HG03280 (cell line): Measurements from ENCODE around the gene PRKCI.
"Not testable (repeated sequence)": the region's sequence is repeated elsewhere in the genome, so short reads cannot be mapped to it uniquely, and the experiment has no call there.

Source experiments
- ATAC-seq: cut with Tn5 transposase; IDR thresholded peaks from one replicate; pipeline ENCODE4 v1.9.1; 2021; ENCODE audit warnings: mild to moderate bottlenecking, moderate library complexity; ENCODE audit not compliant: unreplicated experiment

The PRKCI gene

DNA sequence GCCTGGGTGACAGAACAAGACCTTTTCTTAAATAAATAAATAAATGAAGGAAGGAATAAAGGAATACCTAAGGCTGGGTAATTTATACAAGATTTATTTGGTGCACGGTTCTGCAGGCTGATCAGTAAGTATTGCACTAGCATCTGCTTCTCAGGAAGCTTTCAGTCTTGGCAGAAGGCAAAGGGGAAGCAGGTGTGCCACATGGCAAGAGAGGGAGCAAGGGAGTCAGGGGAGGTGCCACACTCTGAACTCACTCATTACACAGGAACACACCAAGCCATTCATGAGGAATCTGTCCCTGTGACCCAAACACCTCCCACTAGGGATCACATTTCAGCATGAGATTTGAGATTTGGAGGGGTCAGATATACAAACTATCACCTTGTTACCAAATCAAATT is 56.4 kb downstream of the PRKCI start:
- ATAC-seq, result no peak

DNA sequence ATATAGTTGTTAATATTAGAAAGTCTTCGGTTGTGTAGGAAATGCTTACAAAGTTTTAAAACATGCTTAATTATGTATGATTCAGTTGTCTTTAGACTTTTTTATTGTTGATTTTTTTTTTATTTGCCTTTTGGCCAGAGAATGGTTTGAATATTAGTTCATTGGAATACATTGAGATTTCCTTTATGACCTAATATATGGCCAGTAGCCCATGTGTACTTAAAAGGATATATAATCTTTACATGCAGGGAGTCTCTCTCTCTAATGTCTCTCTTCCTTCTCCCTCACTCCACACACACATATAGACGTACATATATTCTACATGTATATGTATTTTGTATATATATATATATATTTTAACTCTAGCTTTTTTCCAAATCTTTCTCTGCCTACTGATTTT is 68.0 kb downstream of the PRKCI start:
- no peak for ATAC-seq

GRCh38 chr3:170295586-170295985 is 73.4 kb downstream of the PRKCI start:
- ATAC-seq, result no peak

DNA sequence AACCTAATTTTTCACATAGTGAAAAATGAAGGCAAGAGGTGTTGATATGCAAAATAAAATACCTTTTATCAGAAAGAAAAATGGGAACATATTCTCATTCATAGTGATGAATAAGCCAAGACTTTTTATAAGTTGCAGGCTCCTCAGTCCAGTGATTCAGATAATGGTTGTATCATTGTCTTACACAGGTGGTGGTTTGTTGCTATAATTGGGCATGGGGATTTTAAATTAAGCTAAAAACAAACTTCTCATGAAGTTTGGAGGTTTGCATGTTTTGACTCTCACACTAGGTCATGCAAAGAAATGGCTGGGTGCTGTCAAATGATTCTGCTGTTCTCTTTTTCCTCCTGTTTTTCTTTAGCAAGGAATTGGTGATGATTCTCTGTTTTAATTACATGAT is 74.5 kb downstream of the PRKCI start:
- ATAC-seq, result no peak

DNA sequence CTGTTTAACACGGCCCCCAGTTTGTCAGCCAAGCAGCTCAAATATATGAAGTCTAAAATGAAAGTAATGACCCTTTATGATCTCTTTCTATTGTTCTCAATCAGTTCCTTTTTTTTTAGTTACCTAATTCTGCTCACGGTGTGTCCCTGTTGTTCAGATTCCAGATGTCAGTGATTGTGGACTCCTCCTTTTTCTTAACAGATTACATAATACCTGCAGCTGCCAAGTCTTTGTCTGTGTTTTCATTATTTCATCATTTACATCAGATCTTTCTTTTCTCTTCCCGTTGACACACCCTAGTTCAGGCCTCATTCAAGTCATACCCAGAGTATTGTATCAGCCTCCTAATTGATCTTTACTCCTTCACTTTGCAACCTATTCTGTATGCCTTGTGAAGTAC is 79.2 kb downstream of the PRKCI start:
- no peak for ATAC-seq

GRCh38 chr3:170302008-170302407 is 79.8 kb downstream of the PRKCI start:
- ATAC-seq, result no peak

- ATAC-seq, result no peak
Observed at GRCh38 chr3:170306015-170306414, 83.8 kb downstream of the PRKCI start.

DNA sequence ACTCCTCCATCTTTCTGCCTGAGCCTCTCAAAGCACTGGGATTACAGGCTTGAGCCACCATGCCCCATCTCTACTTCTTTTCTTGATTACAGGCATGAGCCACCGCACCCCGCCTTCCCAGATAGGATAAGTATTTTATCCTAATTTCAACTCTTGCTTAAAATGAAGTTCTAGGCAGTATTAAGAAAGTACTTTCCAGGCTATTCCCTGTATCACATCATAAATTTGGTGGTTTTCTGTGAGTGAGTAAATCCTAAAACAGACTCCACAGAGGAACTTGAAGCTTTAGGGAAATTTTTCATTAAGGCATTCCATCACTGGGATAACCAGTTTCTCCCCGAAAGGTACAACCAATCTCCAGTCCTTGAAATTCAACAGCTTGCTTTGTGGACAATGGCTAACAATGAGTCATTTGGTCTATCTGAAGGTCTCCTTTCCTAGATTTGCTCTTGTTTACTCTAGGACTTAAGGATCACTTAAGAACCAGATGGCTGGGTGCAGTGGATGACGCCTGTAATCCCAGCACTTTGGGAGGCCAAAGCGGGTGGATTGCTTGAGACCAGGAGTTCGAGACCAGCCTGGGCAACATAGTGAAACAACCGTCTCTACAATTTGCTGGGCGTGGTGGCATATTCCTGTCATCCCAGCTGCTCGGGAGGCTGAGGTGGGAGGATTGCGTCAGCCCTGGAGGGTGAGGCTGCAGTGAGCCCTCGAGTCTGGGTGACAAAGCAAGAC is 85.6 kb downstream of the PRKCI start:
- no peak for ATAC-seq

DNA sequence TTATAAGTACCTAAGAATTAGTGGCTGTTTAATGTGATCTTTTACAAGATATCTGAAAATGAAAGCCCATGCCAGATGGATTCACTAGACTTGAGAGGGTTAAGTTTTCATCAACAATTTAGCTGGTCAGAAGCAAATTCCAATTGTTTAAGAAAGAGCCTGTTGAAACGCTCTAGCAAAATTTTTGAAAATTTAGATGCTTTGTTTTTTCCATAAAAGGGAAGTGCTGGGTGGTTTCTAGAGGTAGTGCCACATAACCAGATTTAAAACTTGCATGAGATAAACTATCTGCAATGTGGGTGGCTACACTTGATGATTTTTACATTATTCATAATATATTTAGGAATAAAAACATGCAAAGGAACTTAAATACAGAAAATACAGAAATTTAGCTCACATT is 86.8 kb downstream of the PRKCI start:
- ATAC-seq, result no peak

- no peak for ATAC-seq
Observed at GRCh38 chr3:170317954-170318353, 95.7 kb downstream of the PRKCI start.

- ATAC-seq, result no peak
Observed at GRCh38 chr3:170320461-170321121, 98.4 kb downstream of the PRKCI start.

DNA sequence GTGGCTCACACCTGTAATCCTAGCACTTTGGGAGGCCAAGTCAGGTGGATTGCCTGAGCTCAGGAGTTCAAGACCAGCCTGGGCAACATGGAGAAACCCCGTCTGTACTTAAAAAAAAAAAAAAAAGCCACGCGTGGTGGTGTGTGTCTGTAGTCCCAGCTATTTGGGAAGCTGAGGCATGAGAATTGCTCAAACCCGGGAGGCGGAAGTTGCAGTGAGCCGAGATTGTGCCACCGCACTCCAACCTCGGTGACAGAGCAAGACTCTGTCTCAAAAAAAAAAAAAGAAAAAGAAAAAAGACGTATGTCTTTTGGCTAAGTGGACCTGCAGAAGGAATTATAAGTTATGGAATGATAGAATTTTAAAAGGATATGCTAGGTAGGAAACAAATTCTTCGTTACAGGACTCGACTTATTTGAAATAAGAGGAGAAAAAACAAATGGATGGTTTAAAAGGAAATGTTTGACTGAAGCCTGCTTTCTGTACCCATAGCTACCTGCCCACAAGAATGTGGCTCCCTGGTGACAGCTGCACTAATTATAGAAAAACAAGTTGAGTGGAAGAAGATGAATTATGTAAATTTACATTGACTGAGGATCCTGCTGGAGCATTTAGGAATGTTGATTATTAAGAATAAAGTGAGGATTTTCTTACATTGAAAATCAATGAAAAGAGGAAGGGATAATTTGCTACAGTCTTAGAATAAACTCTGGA is 99.3 kb downstream of the PRKCI start:
- no peak for ATAC-seq

DNA sequence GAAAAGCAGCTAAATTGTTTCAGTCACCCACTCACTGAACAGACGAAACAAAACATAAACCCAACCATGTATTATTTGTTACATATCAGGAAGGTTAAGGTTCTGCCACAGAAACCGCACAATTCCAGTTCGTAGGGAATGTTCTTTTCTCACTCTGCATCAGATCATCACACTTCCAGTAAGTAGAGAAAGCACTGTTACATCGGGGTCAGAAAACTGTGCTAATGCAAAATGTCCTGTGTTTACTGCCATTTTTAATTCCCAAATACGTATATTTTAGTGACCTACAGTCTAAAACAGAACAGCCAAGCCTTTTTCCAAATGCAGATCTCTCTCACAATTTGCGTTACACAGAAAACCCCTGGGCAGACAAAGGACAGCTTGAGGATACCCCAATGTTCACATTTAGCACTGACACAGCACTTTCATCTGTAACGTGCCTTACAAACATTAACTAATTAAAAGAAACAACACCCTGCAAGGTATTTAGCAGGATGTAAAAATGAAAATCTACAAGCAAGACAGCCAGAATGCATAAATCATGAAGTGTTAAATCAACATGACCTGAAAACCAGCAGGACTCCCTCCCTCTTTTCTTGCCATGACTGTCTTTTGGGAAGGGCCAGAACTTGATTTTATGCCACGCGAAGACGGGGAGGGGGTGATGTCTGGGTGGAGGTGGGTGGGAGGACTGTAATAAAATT is 100.5 kb downstream of the PRKCI start:
- ATAC-seq, result no peak

DNA sequence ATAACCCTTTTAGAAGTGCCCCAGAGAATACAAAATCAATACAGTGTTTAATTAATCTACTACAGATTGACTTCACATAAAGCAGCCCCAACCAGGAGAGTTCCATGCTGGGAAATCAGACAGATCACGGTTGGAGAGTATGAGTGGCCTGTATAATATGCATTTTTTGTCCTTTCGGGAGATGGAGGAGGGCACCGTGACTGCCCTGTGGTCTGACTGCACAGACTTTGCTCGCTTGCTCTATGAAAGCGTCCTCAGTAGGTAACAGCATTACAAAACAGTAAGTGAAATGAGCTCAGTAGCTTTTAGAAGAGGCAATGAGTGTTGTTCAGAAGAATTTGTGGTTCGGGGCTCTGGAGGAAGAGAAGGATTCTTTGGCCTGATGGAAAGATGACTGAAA is 101.1 kb downstream of the PRKCI start:
- ATAC-seq, result no peak

GRCh38 chr3:170324962-170325361 is 102.7 kb downstream of the PRKCI start:
- no peak for ATAC-seq

- no peak for ATAC-seq
Observed at GRCh38 chr3:170327040-170327808, 105.0 kb downstream of the PRKCI start.

- not testable (repeated sequence) for ATAC-seq
Observed at GRCh38 chr3:170327868-170328548, 105.8 kb downstream of the PRKCI start.

GRCh38 chr3:170330366-170330765 is 108.1 kb downstream of the PRKCI start:
- ATAC-seq, result no peak

DNA sequence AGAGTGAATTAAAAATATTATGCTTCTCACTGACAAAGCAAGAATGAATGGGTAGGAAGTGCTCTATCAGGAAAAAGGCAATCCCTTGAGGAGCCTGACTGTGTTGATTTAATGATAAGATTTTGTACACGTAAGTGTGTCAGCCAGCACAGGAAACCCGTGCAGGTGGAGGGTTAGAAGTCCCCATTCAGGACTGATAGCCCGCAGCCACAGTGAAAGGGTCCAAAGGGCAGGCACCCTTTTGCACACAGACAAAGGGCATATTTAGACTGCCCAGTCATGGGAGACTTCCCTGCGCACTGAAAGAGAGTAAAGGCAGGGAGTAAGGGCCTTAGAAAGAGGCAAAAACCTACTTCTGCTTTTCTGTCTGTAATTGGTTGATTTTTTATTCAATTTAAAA is 108.9 kb downstream of the PRKCI start:
- ATAC-seq, result no peak

DNA sequence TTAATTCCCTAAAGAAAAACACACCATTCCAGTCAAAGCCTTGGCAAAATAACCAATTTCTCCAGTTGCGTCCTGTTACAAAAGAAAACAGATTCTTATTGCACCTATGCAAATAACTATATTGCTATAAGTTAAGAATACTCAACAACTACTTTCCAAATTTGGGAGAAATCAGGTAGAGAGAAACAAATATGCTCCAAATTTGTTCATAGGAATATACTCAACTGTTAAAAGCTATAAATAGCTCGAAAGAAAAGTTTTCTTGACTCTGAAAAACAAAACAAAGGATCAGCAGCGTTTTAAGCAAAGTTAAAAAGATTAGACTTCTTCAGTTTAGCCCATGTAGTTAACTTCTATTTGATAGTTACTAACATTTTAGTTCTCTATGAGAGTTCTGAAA is 115.2 kb downstream of the PRKCI start:
- ATAC-seq, result no peak
